ENCODE measurements around the gene SLIT3. TPM values are rescaled to one million over a fixed set of nuclear protein-coding genes. Genes with fewer than 3 reads are reported as not detected.
"Not testable (repeated sequence)": the region's sequence is repeated elsewhere in the genome, so short reads cannot be mapped to it uniquely, and the experiment has no call there.

SLIT3 gene
- total RNA-seq, 1 donor from 2014 or later = 56.6 TPM

DNA sequence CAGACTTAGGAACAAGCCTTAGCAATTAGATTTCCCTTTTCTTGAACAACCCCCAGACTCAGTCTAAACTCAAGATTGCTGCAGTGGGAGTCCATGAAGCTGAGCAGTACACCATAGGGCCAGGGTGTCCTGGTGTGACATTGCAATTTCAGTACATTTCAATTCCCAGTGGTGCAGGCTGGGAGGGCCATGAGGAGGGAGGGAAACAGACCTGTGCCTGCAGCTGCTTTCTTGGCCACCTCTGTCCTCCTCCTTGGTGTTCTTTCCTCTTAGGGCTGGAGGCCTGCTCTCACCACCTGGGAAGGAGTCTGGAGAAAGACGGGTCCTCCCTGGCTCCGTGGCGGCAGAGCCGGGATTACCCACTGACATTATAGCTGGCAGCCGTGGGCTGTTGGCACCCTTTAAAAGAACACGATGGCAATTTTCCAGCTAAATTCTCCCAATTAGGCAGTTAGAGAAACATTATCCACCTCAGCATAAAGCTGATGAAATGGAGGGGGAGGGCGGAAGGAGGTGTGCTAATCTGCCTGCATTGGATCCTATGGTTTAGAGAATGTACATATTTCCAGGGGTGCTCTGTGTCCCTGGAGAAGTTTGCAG is 186.4 kb downstream of the SLIT3 start:
- H3K27me3 Mint-ChIP-seq = peaks cover 3% of the 10 kb centered on the region
- no peak for DNase-seq (ENCODE audit: extremely low spot score, unreplicated experiment)

GRCh38 chr5:169112016-169112415 is 188.9 kb downstream of the SLIT3 start:
- H3K36me3 Mint-ChIP-seq = peaks cover 12% of the 10 kb centered on the region
- no peak overlapping the region for H3K27ac Mint-ChIP-seq
- peaks cover 5% of the 10 kb centered on the region for H3K9me3 Mint-ChIP-seq
- TF ChIP-seq, protein P1, sequence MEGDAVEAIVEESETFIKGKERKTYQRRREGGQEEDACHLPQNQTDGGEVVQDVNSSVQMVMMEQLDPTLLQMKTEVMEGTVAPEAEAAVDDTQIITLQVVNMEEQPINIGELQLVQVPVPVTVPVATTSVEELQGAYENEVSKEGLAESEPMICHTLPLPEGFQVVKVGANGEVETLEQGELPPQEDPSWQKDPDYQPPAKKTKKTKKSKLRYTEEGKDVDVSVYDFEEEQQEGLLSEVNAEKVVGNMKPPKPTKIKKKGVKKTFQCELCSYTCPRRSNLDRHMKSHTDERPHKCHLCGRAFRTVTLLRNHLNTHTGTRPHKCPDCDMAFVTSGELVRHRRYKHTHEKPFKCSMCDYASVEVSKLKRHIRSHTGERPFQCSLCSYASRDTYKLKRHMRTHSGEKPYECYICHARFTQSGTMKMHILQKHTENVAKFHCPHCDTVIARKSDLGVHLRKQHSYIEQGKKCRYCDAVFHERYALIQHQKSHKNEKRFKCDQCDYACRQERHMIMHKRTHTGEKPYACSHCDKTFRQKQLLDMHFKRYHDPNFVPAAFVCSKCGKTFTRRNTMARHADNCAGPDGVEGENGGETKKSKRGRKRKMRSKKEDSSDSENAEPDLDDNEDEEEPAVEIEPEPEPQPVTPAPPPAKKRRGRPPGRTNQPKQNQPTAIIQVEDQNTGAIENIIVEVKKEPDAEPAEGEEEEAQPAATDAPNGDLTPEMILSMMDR (conservative IDR thresholded peaks at IDR 0.05) = no peak
- DNase-seq (ENCODE audit: extremely low spot score, unreplicated experiment) = no peak
- no peak overlapping the region for H3K4me3 Mint-ChIP-seq
- H3K4me1 Mint-ChIP-seq (ENCODE audit: unreplicated experiment) = peaks cover 10% of the 10 kb centered on the region
- peaks cover 8% of the 10 kb centered on the region for H3K27me3 Mint-ChIP-seq

More for the DNA sequence above, 186.4 kb downstream of the SLIT3 start:
- no peak overlapping the region for H3K27ac Mint-ChIP-seq
- TF ChIP-seq, protein P1 (conservative IDR thresholded peaks at IDR 0.05) = no peak
- peaks cover 3% of the 10 kb centered on the region for H3K9me3 Mint-ChIP-seq
- H3K4me3 Mint-ChIP-seq = no peak overlapping the region
- peaks cover 8% of the 10 kb centered on the region for H3K36me3 Mint-ChIP-seq
- no peaks in the 10 kb centered on the region for H3K4me1 Mint-ChIP-seq (ENCODE audit: unreplicated experiment)

- Mint-ChIP-seq H3K4me1 (ENCODE audit: unreplicated experiment) (peaks cover 29% of the 10 kb centered on the region), H3K36me3 (peaks cover 8% of the 10 kb centered on the region), H3K27ac (no peak overlapping the region), H3K9me3 (peaks cover 5% of the 10 kb centered on the region), H3K4me3 (peak overlapping the region; percentile 19), H3K27me3 (peaks cover 5% of the 10 kb centered on the region)
- no peak for DNase-seq (ENCODE audit: extremely low spot score, unreplicated experiment)
- TF ChIP-seq, protein P1 (conservative IDR thresholded peaks at IDR 0.05) = no peak
Observed at GRCh38 chr5:169106911-169107706, 193.8 kb downstream of the SLIT3 start.

- H3K9me3 Mint-ChIP-seq; DNase-seq (ENCODE audit: extremely low spot score, unreplicated experiment); H3K27ac Mint-ChIP-seq; H3K4me3 Mint-ChIP-seq: not testable (repeated sequence)
- peaks cover 29% of the 10 kb centered on the region for H3K4me1 Mint-ChIP-seq (ENCODE audit: unreplicated experiment)
- H3K36me3 Mint-ChIP-seq = peaks cover 13% of the 10 kb centered on the region
- H3K27me3 Mint-ChIP-seq = peaks cover 11% of the 10 kb centered on the region
Observed at GRCh38 chr5:169105582-169105981, 195.4 kb downstream of the SLIT3 start.

DNA sequence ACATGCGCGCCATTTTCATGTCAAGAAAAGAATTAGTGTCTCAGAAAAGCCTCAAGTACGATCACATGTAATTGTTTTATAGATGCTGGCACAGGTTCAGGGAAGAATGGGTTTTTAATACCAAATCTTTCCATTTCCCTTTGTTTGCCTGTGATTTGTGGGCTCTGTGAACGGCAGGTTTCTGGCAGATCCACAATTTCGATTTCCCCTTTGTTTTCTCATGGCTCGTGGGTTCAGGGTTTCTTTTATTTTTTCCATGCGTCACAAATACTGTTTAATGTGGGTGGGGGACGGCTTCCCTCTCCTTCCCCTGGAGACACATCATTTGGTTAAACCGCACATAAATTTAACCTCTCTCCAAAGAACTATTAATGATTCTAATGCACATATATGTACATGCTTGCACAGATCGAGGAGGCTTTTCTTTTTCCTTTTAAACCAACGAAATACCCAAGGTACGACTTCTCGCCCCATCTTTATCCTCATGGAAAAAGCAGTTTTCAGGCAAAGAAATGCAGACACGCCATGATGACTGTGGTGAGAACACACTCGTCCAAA is 195.9 kb downstream of the SLIT3 start:
- TF ChIP-seq, protein P1 (conservative IDR thresholded peaks at IDR 0.05) = no peak
- peaks cover 13% of the 10 kb centered on the region for H3K36me3 Mint-ChIP-seq
- H3K9me3 Mint-ChIP-seq = peaks cover 5% of the 10 kb centered on the region
- DNase-seq (ENCODE audit: extremely low spot score, unreplicated experiment) = no peak
- H3K27ac Mint-ChIP-seq = no peak overlapping the region
- H3K4me3 Mint-ChIP-seq = no peak overlapping the region
- H3K4me1 Mint-ChIP-seq (ENCODE audit: unreplicated experiment) = peaks cover 29% of the 10 kb centered on the region
- peaks cover 11% of the 10 kb centered on the region for H3K27me3 Mint-ChIP-seq
